ENCODE results near the gene REV3L.
"Not testable (repeated sequence)": the region's sequence is repeated elsewhere in the genome, so short reads cannot be mapped to it uniquely, and the experiment has no call there.

REV3L gene

GRCh38 chr6:111291336-111292259, 191.4 kb downstream of the REV3L start:
- Histone ChIP-seq H3K27me3 (replicated peaks) (no peaks in the 10 kb centered on the region), H3K36me3 (replicated peaks) (no peaks in the 10 kb centered on the region), H3K4me3 (ENCODE audit: low read depth, low read length) (no peak overlapping the region), H3K27ac (no peak overlapping the region)
- in situ Hi-C loops (cut with HindIII; ENCODE audit: low pct_ligation_motif_present, low sequenced_read_pairs): no loop called here
- no peak for TF ChIP-seq CTCF (IDR thresholded peaks at IDR 0.05; ENCODE audit: low read depth, low read length, missing control alignments)
- DNase-seq: no peak

GRCh38 chr6:111290689-111291335, 192.2 kb downstream of the REV3L start:
- in situ Hi-C loops (cut with HindIII; ENCODE audit: low pct_ligation_motif_present, low sequenced_read_pairs): not testable (repeated sequence)
- H3K27ac ChIP-seq: peak overlapping the region; percentile 39
- DNase-seq: peak; percentile 70

DNA sequence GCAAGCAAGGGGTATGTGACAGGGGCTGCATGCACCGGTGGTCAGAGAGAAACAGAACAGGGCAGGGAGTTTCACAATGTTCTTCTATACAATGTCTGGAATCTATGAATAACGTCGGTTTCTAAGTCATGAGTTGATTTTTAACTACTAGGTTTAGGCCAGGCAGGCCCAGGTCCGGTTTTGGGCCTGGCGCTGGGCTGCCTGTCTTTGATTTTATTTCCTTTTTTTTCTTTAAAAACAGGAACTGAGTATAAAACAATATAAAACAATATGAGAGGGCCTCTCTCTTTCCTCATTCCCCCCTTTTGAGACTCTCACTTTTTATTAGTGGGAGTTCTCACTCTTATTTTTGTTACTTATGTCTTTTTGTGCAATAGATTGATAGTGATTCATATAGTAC, 198.7 kb downstream of the REV3L start:
- H3K4me3 ChIP-seq (ENCODE audit: low read depth, low read length); DNase-seq; H3K27me3 ChIP-seq (replicated peaks); in situ Hi-C loops (cut with HindIII; ENCODE audit: low pct_ligation_motif_present, low sequenced_read_pairs); H3K27ac ChIP-seq; H3K36me3 ChIP-seq (replicated peaks): not testable (repeated sequence)

More at GRCh38 chr6:111290689-111291335, 192.2 kb downstream of the REV3L start:
- not testable (repeated sequence) for H3K36me3 ChIP-seq (replicated peaks); H3K4me3 ChIP-seq (ENCODE audit: low read depth, low read length); H3K27me3 ChIP-seq (replicated peaks)

DNA sequence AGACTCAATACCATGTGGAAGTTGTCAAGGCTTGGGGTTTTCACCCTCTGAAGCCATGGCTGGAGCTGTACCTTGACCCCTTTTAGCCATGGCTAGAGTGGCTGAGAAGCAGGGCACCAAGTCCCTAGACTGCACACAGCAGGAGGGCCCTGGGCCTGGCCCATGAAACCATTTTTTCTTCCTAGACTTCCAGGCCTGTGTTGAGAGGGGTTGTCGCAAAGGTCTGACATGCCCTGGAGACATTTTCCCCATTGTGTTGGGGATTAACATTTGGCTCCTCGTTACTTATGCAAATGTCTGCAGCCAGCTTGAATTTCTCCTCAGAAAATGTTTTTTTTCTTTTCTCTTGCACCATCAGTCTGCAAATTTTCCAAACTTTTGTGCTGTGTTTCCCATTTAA, 199.3 kb downstream of the REV3L start:
- in situ Hi-C loops (cut with HindIII; ENCODE audit: low pct_ligation_motif_present, low sequenced_read_pairs): no loop called here
- no peak for DNase-seq
- Histone ChIP-seq H3K4me3 (ENCODE audit: low read depth, low read length) (no peak overlapping the region), H3K36me3 (replicated peaks) (peaks cover 3% of the 10 kb centered on the region), H3K27me3 (replicated peaks) (no peaks in the 10 kb centered on the region), H3K27ac (no peak overlapping the region)
- no peak for TF ChIP-seq CTCF (IDR thresholded peaks at IDR 0.05; ENCODE audit: low read depth, low read length, missing control alignments)

GRCh38 chr6:111282515-111282914, 200.5 kb downstream of the REV3L start:
- TF ChIP-seq CTCF (IDR thresholded peaks at IDR 0.05; ENCODE audit: low read depth, low read length, missing control alignments): no peak
- Histone ChIP-seq H3K36me3 (replicated peaks) (peaks cover 10% of the 10 kb centered on the region), H3K27ac (no peak overlapping the region), H3K4me3 (ENCODE audit: low read depth, low read length) (no peak overlapping the region), H3K27me3 (replicated peaks) (no peaks in the 10 kb centered on the region)
- no peak for DNase-seq
- in situ Hi-C loops (cut with HindIII; ENCODE audit: low pct_ligation_motif_present, low sequenced_read_pairs): no loop called here

GRCh38 chr6:111280445-111280955, 202.5 kb downstream of the REV3L start:
- no peak for DNase-seq
- Histone ChIP-seq H3K27ac (no peak overlapping the region), H3K36me3 (replicated peaks) (peaks cover 18% of the 10 kb centered on the region), H3K27me3 (replicated peaks) (no peaks in the 10 kb centered on the region), H3K4me3 (ENCODE audit: low read depth, low read length) (no peak overlapping the region)
- TF ChIP-seq CTCF (IDR thresholded peaks at IDR 0.05; ENCODE audit: low read depth, low read length, missing control alignments): no peak
- in situ Hi-C loops (cut with HindIII; ENCODE audit: low pct_ligation_motif_present, low sequenced_read_pairs): no loop called here
